HS-5 (cell line): ENCODE data around the gene COMMD8.
"Not testable (repeated sequence)": the region's sequence is repeated elsewhere in the genome, so short reads cannot be mapped to it uniquely, and the experiment has no call there.

Source experiments
- DNase-seq: peaks from one replicate; pipeline ENCODE4 v3.0.0-alpha.2; 2012; ENCODE audit warnings: low read depth

The COMMD8 gene

DNA sequence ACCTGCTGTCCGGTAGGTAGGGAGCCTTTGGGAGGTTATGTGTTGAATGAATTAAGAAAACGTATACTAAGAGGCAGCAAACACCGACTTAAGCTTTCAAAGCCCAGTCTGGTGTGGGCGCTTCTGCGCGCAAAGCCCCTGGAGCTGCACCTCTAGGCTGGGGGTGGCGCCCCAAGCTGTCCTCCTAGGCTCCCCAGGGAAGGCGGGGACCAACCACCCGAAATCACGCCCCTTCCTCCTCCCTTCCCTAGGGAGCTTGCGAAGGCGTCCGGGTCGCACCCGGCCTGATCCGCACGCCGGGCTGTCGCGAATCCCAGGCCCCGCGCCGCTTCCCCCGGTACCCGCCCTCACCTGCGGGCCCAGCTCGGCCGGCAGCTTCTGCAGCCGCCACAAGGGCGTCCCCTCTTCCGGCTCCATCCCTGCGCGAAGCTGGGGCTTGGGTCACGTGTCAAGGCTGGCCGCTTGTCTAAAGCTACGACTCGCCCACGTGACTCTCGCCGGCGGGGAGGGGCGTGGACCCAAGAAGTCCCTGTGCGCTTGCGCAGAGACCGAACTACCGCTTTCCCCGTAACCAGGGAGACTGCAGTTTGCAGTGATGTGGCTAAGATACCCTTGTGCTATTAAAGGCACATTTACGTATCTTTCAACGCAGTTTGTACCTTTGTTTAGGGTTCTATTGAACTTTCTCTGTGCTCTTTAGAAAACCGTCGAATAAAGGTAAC lies at the start of gene COMMD8:
COMMD8 (minus strand) TSS at position 468 of the 722 bp plus-strand sequence; CDS start at position 417, 51 bp downstream.
- peak; percentile 76 for DNase-seq

DNA sequence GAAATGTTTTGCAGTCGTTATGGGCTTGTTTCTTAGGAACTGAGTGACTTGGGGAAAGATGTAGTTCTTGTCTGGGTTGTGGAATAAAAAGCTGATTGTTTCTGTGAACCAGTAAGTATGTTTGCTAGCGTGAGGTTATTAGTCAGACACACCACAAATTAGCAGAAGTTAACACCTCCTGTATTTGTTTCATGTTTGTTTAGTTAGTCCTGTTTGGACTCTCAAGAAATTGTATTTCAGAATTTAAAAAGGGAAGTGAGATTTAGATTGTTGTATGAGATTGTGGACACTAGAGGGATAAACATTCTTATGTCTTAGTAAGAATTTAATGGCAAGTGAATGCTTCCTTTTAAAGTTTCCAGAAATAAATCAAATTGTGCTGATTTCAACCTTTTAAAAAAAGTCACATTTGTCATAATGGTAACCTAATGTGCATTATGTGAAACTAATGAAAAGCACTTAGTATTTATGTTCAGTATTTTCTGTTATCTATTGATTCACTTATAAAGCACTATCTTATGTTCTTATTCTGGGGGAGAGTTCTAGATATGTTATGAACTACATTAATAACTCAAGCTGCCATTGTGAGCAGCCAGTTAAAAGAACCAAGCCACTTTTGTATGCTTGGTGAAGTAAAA lies 47.1 kb upstream of the COMMD8 start:
- DNase-seq: no peak

DNA sequence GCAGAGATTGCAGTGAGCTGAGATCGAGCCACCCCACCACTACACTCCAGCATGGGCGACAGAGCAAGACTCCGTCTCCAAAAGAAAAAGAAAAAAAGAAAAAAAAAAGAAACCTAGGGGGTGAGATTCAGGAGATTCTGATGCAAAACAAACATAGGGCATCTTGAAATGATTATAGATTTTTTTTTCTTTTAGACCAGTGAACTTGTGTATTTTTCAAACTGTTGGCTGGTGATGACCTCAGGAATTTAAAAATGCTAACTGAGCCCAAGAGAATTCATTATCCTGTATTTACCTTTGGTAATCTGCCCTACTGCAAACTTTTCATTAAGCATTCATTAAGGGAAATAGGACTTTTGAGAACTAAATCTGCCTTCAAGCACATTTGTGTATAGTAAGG lies 42.2 kb upstream of the COMMD8 start:
- no peak for DNase-seq

DNA sequence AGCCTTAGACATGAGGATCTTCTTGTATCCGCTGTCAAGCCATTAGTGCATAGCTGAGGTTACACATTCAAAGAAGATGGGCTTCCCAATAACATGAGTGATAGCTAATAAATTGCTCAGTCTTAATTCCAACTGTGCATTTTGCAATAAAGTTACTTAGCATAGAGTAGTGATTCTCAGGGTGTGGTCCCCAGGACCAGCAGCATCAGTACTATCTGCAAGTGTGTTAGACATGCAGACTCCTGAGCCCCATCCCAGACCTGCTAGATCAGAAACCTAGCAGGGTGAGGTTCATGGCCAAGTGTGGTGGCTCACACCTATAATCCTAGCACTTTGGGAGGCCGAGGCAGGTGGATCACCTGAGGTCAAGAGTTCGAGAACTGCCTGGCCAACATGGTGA lies 41.6 kb upstream of the COMMD8 start:
- no peak for DNase-seq

DNA sequence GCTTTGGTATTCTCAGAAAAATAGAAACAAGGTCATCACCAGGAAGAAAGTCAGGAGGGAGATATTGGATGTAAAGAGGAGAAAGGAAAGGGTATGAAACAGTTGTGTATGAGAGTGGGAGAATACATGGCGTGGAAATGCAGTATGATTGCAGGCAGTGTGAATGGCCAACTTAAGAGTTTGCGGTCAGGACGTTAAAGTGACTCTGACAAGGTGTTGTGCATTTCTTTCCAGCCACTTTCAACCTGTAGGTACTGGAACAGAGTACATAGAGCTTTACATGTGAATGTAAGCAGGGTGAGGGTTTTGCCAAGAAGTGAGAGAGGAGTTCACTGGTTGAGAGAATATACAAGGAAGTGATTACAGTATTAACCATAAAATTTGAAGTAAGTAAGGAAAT lies 37.3 kb upstream of the COMMD8 start:
- no peak for DNase-seq

DNA sequence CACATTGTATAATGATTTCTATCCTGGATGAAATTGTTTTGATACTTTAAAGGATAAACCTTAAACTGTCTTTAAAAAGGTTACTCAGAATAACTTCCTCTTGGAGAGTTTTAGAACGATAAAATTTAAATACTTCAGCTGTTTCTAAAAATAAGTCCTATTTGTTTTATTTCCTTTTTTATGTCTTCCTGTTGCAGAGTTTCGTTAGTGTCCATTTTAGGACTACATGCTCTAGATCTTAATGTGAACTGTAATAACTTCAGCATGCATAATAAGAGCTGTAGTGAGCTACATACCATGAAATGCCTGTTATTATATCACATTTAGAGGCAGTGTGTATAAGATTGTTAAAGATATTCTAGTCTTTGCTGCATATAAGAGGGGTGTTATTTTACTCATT lies 36.2 kb upstream of the COMMD8 start:
- no peak for DNase-seq

DNA sequence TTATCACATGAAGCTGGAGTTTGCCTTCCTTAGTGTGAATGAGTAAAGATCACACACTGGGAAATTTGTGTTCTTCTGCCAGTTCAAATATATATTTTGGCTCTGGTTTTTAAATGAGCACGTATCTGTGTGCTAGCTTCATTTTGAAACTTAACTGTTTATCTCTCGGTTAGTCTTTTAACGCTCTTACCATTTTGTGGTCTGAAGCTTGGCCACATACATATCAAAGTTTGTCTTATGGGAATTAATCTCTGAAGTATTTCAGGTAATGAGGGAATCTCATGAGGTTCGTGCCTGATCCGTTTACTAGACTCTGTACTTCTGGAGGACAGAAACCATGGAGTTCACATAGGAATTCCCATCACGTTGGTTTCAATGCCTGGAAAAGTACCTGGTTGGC lies 35.4 kb upstream of the COMMD8 start:
- no peak for DNase-seq

DNA sequence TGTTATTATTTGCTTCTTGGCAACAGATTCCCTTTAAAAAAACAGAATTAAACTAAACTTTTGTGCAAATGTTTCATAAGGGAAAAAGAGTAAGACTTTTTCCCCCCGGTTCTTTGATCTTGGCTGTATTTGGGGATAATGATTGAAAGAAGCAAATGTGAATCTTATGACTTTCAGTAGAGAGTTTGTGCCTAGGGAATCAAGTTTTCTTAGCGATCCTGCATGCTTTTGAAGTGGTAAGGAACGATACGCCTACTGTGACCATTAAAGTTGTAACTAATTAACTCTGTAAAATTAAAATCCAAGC lies 30.6 kb upstream of the COMMD8 start:
- DNase-seq: no peak

DNA sequence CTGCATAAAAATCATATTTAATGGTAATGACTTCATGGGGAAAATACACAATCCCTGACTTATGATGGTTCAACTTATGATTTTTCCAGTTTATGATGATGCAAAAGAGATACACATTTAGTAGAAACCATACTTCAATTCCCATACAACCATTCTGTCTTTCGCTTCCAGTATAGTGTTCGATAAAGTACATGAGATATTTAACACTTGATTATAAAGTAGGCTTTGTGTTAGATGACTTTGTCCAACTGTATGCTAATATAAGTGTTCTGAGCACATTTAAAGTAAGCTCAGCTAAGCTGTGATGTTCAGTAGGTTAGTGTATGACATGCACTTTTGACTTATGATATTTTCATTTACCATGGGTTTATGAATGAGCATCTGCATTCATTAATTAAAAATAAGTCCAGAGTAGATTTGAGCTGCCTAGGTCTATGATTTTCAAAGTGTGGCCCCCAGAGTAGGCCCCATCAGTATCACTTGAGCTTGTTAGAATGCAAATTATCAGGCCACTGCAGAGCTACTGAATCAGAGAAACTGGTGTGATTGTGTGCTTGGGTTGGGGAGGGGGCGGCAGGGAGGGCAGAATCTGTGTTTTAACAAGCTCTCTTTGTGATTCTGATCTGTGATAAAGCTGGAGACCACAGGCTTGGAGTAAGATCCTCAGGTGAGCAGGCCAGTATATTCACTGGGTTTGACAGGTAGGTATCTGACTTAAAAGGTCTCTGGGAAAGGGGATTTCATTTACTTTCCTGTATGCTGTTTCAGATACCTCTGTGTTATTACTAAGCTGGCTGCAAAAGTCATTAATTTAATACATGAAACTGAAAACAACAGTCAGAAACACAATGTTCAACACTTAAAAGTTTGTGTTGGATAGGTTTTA lies 30.0 kb upstream of the COMMD8 start:
- DNase-seq: no peak

DNA sequence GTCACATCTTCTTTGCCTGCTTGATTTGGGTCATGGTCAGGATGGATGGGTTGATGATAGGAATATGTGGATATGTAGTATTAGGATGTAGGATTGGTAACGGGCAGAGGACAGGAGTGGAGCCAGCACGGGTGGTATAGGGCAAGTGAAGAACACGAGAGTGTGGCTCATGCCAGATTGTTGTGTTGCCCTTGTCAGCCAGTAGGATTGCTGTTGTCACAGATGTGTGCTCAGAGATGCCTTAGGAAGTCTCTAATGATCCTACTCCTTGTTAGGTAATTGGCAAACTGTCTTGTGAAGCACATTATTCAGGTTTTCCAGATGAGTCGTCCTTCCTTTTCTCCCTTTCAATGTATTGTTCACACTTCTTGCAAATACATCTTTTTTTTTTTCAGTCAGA lies 27.0 kb upstream of the COMMD8 start:
- no peak for DNase-seq

DNA sequence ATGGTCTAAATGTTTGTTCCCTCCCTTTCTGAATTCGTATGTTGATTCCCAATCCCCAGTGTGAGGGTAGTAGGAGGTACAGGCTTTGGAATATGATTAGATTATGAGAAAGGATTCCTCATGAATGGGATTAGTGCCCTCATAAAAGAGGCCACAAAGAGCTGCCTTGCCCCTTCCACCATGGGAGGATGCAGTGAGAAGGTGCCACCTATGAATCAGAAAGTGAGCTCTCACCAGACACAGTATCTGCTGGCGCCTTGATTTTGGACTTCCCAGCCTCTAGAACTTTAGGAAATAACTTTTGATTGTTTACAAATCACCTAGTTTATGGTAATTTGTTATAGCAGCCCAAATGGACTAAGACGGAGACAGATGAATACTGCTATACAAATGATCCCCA lies 25.2 kb upstream of the COMMD8 start:
- no peak for DNase-seq

DNA sequence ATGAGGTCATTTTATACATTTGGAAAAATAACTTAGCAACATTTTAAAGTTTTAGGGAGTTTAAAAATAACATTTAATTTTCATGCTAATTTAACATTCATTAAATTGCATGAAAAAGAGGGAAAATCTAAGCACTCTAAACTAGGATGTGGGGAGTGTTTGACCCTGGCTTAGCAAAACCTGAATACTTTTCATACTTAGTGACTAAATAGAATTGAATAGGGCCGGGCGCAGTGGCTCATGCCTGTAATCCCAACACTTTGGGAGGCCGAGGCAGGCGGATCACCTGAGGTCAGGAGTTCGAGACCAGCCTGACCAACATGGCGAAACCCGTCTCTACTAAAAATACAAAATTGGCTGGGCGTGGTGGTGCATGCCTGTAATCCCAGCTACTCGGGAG lies 23.2 kb upstream of the COMMD8 start:
- DNase-seq: not testable (repeated sequence)

DNA sequence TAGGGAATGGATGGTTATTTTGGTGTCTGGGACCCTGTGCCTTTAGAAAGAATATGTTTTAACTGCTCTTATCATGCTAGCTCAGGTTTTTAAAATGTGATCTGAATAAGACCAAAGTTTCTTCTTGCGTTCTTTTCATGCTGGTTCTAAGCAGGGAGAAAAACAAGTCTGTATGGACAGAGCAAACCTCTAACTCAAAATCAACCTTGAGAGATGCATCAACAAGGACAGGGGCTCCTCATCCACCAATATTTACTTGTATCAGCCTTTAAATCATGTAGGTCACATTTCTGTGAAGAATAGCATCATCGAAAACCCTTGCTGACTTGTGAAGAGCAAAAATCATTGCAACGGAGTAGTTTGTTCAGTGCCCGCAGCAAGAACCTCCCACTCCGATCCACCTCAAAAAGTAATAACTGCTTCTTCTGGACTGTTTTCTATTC lies 22.8 kb upstream of the COMMD8 start:
- no peak for DNase-seq

DNA sequence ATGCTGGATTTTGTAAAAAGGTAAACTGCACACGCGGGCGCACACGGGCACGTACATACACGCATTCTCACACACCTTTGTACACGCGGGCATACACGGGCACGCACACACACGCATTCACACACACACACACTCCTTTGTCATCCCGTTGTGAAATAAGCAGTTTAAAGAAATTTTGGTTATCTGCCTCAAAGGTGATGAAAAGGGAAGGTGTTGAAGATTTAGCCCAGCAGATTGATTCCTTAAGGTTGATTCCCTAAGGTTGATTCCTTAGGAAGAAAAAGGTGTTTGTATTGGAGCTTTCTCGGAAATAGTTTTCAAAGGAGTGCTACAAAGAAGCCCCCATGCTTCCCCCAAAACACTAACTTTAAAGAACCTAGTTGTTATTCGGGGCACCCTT lies 22.3 kb upstream of the COMMD8 start:
- no peak for DNase-seq

DNA sequence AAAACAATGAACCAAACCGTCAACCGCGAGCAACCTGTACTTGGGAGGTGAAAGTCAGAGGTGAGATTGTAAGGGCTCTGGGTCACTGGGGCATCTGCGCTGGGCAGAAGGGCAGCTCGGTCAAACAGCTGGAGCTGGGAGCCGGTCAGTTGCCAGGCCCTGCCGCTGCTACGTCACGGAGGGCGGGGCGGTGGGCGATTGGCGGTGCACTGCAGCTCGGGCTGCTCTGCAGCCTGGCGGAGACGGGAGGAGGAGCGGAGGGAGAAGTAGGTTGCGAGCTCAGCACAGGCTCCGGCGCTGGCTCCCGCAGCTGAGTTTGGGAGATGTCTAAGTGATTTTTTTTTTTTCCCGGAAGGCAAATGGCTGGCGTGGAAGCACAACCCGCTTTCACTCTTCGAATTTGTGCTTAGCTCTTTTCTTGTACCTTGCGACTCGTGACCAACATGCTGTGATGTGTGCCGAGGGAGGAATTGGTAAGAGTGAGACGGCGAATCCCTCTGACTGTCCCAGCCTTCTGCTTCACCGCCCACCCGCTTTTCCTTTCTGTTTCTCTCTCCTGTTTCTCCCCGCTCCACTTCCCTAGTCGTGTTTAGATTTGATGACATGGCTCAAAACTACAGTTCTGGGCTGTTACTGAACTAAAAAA lies 21.7 kb upstream of the COMMD8 start, which contains the start of gene ATP10D:
ATP10D (plus strand) TSS at position 229 of the 646 bp plus-strand sequence. CDS start 27,266 bp downstream, outside the sequence.
- peak; percentile 79 for DNase-seq

DNA sequence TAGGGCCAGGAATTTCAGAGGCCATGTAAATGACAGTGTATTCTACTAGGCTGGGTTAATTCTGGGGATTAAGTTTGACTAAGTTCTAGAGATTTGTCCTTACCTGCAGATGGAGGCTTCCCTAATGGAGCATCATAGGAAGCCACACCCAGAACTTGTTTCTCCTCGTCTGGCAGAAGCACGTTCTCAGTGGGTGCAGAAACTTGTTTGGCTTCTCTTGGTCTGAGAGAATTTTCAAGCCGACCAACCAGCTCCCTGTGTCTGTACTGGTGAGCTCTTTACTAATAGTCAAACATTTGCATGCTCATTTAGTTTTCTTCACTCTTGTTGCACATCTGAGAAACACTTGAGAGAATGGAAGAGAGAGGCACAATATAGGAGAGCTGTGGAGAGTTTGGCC lies 20.7 kb upstream of the COMMD8 start:
- DNase-seq: no peak

DNA sequence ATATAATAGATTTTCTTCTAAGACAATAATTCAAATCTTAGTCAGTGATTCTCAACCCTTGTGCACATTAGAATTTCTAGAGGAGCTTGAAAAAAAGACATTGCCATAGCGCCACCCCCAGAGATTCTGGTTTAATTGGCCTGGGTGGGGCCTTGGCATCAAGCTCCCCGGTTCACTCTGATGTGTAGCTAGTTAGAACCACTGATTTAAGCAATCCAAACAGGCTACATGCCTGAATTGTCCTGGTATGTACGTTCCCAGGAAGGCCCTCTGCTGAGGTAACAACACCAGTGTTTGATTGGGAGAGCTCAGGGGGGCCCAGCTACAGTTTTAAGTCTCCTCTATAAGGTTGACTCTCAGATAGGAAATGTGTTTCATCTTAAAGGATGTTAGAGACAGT lies 20.2 kb upstream of the COMMD8 start:
- DNase-seq: no peak

DNA sequence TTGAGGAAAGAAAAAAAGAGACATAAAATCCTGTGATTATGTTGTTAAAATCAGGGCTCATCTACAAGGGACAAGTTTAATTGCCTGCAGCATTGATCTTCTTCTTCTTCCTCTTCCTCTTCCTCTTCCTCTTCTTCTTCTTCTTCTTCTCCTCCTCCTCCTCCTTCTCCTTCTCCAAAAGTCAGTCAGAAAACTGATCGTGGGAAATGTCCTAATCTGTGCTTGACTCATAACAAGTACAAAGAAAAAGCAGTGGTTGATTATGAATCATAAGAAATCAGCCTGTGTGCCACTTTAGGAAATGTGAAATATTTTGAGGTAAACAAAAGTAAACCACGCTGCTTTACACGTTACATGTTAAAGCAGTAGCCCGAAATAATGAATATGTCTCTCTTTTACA lies 18.8 kb upstream of the COMMD8 start:
- no peak for DNase-seq

DNA sequence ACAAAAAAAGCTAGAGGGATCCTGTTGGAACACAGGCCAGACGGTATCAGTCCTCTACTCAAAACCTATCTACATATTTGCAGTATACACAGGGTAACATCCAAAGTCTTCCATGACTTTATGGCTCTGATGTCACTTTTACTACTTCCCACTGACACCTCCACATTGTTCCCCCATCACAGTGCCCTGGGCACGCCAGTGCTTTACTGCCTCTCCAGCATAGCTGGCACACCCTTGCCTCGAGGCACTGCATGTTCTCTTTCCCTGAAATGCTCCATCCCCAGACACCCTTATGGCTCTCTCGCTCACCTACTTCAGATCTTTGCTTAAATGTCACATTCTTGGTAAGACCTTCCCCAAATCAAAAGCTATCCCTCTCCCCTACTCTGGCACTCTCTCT lies 15.3 kb upstream of the COMMD8 start:
- DNase-seq: no peak

DNA sequence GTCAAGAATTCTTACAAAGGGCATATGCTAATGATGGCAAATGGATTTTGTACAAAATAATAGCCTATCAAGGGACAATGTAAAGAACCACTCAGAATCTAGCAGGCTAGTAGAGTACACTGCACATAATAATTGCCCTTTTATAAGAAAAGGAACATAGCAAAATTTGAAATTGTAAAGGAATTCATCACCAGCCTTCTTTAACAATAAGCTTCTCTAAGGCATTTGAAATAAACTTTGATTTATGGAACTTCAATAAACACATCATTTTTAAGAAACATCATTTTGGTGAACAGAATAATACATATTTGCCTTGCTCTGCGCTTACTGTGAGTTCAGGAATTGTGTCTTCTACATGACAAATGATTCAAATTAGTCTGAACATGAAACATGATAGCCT lies 11.9 kb upstream of the COMMD8 start:
- DNase-seq: no peak

DNA sequence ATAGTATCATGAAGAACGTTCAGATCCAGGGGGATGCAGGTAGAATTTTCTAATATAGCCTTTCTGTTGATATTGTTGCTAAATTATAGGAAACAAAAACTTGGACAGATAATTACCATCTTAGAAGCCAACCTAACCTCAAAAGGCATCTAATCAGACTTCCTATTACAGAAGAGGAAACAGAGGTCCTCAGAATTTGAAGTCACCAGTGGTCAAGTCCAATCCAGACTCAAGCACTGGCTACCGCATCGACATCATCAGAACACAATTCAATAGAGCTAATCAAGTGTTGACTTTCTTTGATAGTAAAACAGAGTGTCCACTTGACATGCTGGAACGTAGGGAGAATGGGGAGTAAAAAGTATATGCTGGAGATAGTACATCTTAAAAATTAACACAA lies 11.3 kb upstream of the COMMD8 start:
- DNase-seq: no peak

DNA sequence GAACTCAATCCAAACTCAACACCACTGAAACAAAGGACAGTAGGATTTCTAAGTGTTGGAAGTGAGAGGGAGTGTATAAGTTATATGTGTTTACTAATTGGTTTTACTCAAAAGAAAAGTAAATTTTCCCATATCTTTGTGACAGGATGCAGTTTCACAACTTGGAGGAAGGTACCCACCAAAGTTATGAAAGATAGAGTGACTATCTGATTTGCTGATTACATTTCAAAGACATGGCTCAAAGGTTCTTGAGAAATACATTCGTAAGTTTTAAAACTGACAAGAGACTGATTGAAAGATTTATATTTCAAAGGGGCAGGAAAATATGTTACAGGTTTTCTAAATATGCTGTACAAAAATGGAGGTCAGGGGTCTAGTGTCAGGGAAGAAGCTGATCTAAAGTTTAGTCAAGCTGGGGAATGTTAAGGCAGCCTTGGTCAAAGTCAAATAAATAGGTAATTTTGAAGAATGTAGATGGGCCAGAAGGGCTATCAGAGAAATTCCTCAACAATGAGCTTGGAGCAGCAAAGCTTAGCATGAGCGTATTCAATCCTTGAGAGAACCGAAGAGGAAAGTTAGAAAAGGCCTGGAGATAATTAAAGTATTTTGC lies 9.7 kb upstream of the COMMD8 start:
- no peak for DNase-seq
